ENCODE data around the gene ARSJ.
A peak's percentile ranks its signal among the peaks of the same experiment; 100 is the strongest.

ARSJ gene

GRCh38 chr4:113901994-113902787 lies 77.3 kb downstream of the ARSJ start:
- H3K9me3 Mint-ChIP-seq, result no peaks in the 10 kb centered on the region
- peaks cover 43% of the 10 kb centered on the region for H3K4me1 Mint-ChIP-seq
- H3K36me3 Mint-ChIP-seq (ENCODE audit: insufficient read depth), result no peaks in the 10 kb centered on the region
- H3K27ac Mint-ChIP-seq (ENCODE audit: low read depth), result no peak overlapping the region
- peak overlapping the region; percentile 55 for H3K4me3 Mint-ChIP-seq
- ATAC-seq (replicated peaks; ENCODE audit: extremely low read depth, poor library complexity, severe bottlenecking) (peak; percentile 82), DNase-seq (ENCODE audit: low spot score in 2 of 2) (peak; percentile 35 to 39)
- H3K27me3 Mint-ChIP-seq, result no peaks in the 10 kb centered on the region

DNA sequence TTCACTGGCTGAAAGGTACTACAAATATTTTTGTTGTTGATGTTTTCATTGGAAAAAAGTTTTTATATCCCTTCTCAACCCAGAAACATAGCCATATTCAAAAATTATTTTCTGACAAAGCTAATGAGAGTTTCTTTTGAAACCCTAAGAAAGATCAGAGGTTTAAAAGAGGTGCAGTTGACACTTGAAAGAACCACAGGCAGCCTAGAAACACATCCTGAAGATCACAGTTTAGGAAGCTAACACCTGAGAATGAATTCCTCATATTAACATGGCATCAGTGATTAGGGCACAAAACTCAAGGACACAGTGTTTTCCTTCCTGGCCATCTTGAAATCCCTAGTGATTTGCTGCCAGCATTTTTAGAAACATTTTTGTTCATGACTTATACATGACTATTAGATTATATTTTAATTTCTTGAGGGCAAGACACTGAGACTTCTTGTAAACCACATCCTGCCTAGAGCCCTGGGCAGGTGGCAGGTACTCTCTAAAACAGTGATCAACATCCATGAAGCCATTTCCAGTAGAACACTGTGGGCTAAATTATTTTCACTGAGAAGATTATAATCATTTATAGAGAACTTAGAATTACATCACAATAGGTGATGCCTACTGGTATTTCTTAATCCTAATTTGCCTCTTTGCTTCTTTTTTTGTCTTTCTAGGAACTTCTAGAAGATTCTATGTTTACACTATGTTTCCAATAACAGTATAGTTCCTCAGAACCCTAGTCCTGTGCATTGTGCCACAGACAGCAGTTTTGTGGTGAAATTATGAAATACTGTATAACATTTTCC lies 80.0 kb downstream of the ARSJ start:
- Mint-ChIP-seq H3K27me3 (no peaks in the 10 kb centered on the region), H3K4me3 (no peak overlapping the region), H3K36me3 (ENCODE audit: insufficient read depth) (no peaks in the 10 kb centered on the region), H3K9me3 (no peaks in the 10 kb centered on the region), H3K27ac (ENCODE audit: low read depth) (peak overlapping the region; percentile 57), H3K4me1 (peaks cover 37% of the 10 kb centered on the region)
- ATAC-seq (replicated peaks; ENCODE audit: extremely low read depth, poor library complexity, severe bottlenecking), result peak; percentile 69
- DNase-seq (ENCODE audit: low spot score in 2 of 2), result no peak

- H3K27me3 Mint-ChIP-seq, result peaks cover 12% of the 10 kb centered on the region
- no peak overlapping the region for H3K4me3 Mint-ChIP-seq
- peaks cover 8% of the 10 kb centered on the region for H3K4me1 Mint-ChIP-seq
- ATAC-seq (replicated peaks; ENCODE audit: extremely low read depth, poor library complexity, severe bottlenecking) (no peak), DNase-seq (ENCODE audit: low spot score in 2 of 2) (no peak)
- H3K27ac Mint-ChIP-seq (ENCODE audit: low read depth), result no peak overlapping the region
- H3K9me3 Mint-ChIP-seq, result peaks cover 5% of the 10 kb centered on the region
- H3K36me3 Mint-ChIP-seq (ENCODE audit: insufficient read depth), result no peaks in the 10 kb centered on the region
These were observed 85.9 kb downstream of the ARSJ start for GRCh38 chr4:113893546-113893945.

GRCh38 chr4:113888006-113888405 lies 91.4 kb downstream of the ARSJ start:
- Mint-ChIP-seq H3K27ac (ENCODE audit: low read depth) (no peak overlapping the region), H3K27me3 (peaks cover 12% of the 10 kb centered on the region), H3K4me1 (no peaks in the 10 kb centered on the region), H3K9me3 (peaks cover 5% of the 10 kb centered on the region), H3K36me3 (ENCODE audit: insufficient read depth) (no peaks in the 10 kb centered on the region), H3K4me3 (no peak overlapping the region)
- ATAC-seq (replicated peaks; ENCODE audit: extremely low read depth, poor library complexity, severe bottlenecking) (no peak), DNase-seq (ENCODE audit: low spot score in 2 of 2) (no peak)

DNA sequence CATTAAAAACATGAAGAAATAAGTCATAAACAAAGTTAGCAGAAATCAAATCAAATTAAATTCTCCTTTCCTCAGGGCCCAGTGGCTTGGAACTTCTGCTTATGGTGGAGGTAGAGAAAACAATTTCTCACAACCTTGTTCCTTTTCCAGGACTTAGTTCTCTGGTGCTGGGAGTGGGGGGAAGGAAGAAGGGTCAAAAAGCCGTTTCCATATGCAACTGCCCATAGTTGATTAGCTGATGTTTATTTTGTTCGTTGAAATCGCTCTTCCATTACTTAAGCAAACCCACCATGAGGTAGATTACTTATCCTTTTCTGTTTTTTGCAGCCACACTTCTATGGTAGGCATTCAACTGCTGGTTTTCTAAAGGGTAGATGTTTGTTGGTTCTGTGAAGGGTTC lies 94.2 kb downstream of the ARSJ start:
- peaks cover 5% of the 10 kb centered on the region for H3K9me3 Mint-ChIP-seq

DNA sequence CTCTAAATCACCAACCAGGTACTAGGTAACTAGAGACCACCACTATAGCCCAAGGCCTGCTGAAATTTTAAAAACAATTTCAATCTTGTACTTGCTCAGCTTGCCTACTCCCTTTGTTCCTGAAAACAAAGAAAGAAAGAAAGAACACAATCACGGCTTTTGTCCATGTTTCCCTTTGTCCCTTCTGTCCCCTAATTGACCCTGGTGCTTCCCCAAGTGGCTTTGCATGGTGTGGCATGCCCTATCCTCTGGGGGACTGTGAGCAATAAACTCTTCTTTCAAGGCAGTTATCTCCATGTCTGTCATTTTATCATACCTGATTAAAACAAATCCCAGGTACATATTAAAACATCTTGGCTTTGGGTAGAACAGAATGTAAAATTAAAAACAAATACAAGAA lies 94.8 kb downstream of the ARSJ start:
- peaks cover 2% of the 10 kb centered on the region for H3K9me3 Mint-ChIP-seq
- ATAC-seq (replicated peaks; ENCODE audit: extremely low read depth, poor library complexity, severe bottlenecking) (no peak), DNase-seq (ENCODE audit: low spot score in 2 of 2) (no peak)
- H3K27ac Mint-ChIP-seq (ENCODE audit: low read depth), result no peak overlapping the region
- H3K27me3 Mint-ChIP-seq, result peaks cover 4% of the 10 kb centered on the region
- H3K4me1 Mint-ChIP-seq, result no peaks in the 10 kb centered on the region
- H3K4me3 Mint-ChIP-seq, result no peak overlapping the region
- no peaks in the 10 kb centered on the region for H3K36me3 Mint-ChIP-seq (ENCODE audit: insufficient read depth)

More for the DNA sequence above, 94.2 kb downstream of the ARSJ start:
- Mint-ChIP-seq H3K27ac (ENCODE audit: low read depth) (no peak overlapping the region), H3K4me1 (no peaks in the 10 kb centered on the region), H3K27me3 (peaks cover 11% of the 10 kb centered on the region), H3K36me3 (ENCODE audit: insufficient read depth) (no peaks in the 10 kb centered on the region), H3K4me3 (no peak overlapping the region)
- no peak for DNase-seq (ENCODE audit: low spot score in 2 of 2)
- ATAC-seq (replicated peaks; ENCODE audit: extremely low read depth, poor library complexity, severe bottlenecking), result no peak

- Mint-ChIP-seq H3K36me3 (ENCODE audit: insufficient read depth) (no peaks in the 10 kb centered on the region), H3K27ac (ENCODE audit: low read depth) (no peak overlapping the region), H3K4me1 (no peaks in the 10 kb centered on the region), H3K4me3 (no peak overlapping the region), H3K27me3 (peaks cover 7% of the 10 kb centered on the region), H3K9me3 (no peaks in the 10 kb centered on the region)
- ATAC-seq (replicated peaks; ENCODE audit: extremely low read depth, poor library complexity, severe bottlenecking) (no peak), DNase-seq (ENCODE audit: low spot score in 2 of 2) (no peak)
These were observed 96.8 kb downstream of the ARSJ start for GRCh38 chr4:113882668-113883067.

- H3K4me3 Mint-ChIP-seq, result no peak overlapping the region
- no peaks in the 10 kb centered on the region for H3K36me3 Mint-ChIP-seq (ENCODE audit: insufficient read depth)
- H3K27ac Mint-ChIP-seq (ENCODE audit: low read depth), result no peak overlapping the region
- ATAC-seq (replicated peaks; ENCODE audit: extremely low read depth, poor library complexity, severe bottlenecking) (no peak), DNase-seq (ENCODE audit: low spot score in 2 of 2) (no peak)
- H3K4me1 Mint-ChIP-seq, result no peaks in the 10 kb centered on the region
- no peaks in the 10 kb centered on the region for H3K9me3 Mint-ChIP-seq
- H3K27me3 Mint-ChIP-seq, result peaks cover 7% of the 10 kb centered on the region
These were observed 98.2 kb downstream of the ARSJ start for GRCh38 chr4:113881256-113881655.

- no peak overlapping the region for H3K27ac Mint-ChIP-seq (ENCODE audit: low read depth)
- no peaks in the 10 kb centered on the region for H3K9me3 Mint-ChIP-seq
- H3K4me3 Mint-ChIP-seq, result no peak overlapping the region
- DNase-seq (ENCODE audit: low spot score in 2 of 2), result no peak
- no peaks in the 10 kb centered on the region for H3K4me1 Mint-ChIP-seq
- ATAC-seq (replicated peaks; ENCODE audit: extremely low read depth, poor library complexity, severe bottlenecking), result no peak
- H3K36me3 Mint-ChIP-seq (ENCODE audit: insufficient read depth), result no peaks in the 10 kb centered on the region
- H3K27me3 Mint-ChIP-seq, result peaks cover 7% of the 10 kb centered on the region
These were observed 99.0 kb downstream of the ARSJ start for GRCh38 chr4:113880240-113881028.

- ATAC-seq (replicated peaks; ENCODE audit: extremely low read depth, poor library complexity, severe bottlenecking) (no peak), DNase-seq (ENCODE audit: low spot score in 2 of 2) (no peak)
- peaks cover 7% of the 10 kb centered on the region for H3K27me3 Mint-ChIP-seq
- no peak overlapping the region for H3K27ac Mint-ChIP-seq (ENCODE audit: low read depth)
- H3K36me3 Mint-ChIP-seq (ENCODE audit: insufficient read depth), result no peaks in the 10 kb centered on the region
- no peak overlapping the region for H3K4me3 Mint-ChIP-seq
- H3K9me3 Mint-ChIP-seq, result no peaks in the 10 kb centered on the region
- no peaks in the 10 kb centered on the region for H3K4me1 Mint-ChIP-seq
These were observed 100.8 kb downstream of the ARSJ start for GRCh38 chr4:113878668-113879067.

- Mint-ChIP-seq H3K36me3 (ENCODE audit: insufficient read depth) (no peaks in the 10 kb centered on the region), H3K4me3 (no peak overlapping the region), H3K27ac (ENCODE audit: low read depth) (no peak overlapping the region), H3K4me1 (peaks cover 6% of the 10 kb centered on the region), H3K9me3 (no peaks in the 10 kb centered on the region), H3K27me3 (peaks cover 13% of the 10 kb centered on the region)
- ATAC-seq (replicated peaks; ENCODE audit: extremely low read depth, poor library complexity, severe bottlenecking), result no peak
- DNase-seq (ENCODE audit: low spot score in 2 of 2), result no peak
These were observed 105.0 kb downstream of the ARSJ start for GRCh38 chr4:113874480-113874879.

- H3K4me1 Mint-ChIP-seq, result peaks cover 6% of the 10 kb centered on the region
- peaks cover 8% of the 10 kb centered on the region for H3K27me3 Mint-ChIP-seq
- no peaks in the 10 kb centered on the region for H3K36me3 Mint-ChIP-seq (ENCODE audit: insufficient read depth)
- no peak overlapping the region for H3K4me3 Mint-ChIP-seq
- ATAC-seq (replicated peaks; ENCODE audit: extremely low read depth, poor library complexity, severe bottlenecking) (no peak), DNase-seq (ENCODE audit: low spot score in 2 of 2) (no peak)
- no peak overlapping the region for H3K27ac Mint-ChIP-seq (ENCODE audit: low read depth)
- no peaks in the 10 kb centered on the region for H3K9me3 Mint-ChIP-seq
These were observed 105.9 kb downstream of the ARSJ start for GRCh38 chr4:113873508-113873907.

All from central memory CD8-positive, alpha-beta T cell (primary cell).